Fibroblast of upper back skin (primary cell): ENCODE measurements around the gene CWC27.
A peak's percentile ranks its signal among the peaks of the same experiment; 100 is the strongest.

Experiments used
- DNase-seq: peaks from one replicate; pipeline ENCODE4 v3.0.0-alpha.2; 2013

Gene CWC27

DNA sequence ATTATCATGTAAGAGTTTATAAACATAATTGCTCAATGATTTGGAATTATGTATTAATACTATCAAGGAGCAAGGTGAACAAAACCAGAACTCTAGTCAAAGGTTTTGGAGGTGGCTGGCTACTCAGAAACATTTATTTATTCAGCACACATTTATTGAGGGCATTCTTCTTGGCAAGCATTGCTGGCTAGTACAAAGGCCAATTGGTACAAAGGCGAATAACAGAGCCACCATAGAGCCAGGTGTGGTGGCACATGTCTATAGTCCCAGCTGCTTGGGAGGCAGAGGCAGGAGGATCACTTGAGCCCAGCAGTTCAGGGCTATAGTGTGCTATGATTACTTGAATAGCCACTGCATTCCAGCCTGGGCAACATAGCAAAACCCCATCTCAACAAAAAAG lies 242.1 kb downstream of the CWC27 start:
- DNase-seq, result no peak

DNA sequence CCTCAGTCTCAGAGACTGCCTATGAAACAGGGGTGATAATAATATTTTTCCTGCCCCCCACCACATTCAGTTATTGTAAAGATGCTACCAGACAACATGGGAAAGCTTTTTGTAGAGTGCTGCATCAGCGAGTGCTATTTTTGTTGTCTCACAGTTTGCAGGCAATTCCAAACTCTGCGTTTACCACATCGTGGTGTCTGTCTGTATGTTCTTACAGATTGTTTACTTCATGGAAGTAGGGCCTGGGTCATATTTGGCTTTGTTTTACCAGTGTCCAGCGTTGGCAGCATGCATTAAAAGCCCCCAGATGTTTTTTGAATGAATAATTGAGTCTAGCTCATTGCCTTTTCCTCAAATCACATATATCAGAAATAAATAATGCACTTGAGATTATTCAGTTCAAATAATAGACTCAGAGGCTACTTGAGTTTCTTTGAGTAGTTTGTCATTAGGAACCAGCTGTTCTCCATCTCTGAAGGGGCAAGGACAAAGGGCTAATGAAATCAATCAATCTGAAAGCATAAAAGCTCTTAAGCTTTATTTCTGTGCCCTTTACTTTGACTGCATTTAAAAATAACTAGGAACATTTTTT lies 243.7 kb downstream of the CWC27 start:
- DNase-seq, result no peak

DNA sequence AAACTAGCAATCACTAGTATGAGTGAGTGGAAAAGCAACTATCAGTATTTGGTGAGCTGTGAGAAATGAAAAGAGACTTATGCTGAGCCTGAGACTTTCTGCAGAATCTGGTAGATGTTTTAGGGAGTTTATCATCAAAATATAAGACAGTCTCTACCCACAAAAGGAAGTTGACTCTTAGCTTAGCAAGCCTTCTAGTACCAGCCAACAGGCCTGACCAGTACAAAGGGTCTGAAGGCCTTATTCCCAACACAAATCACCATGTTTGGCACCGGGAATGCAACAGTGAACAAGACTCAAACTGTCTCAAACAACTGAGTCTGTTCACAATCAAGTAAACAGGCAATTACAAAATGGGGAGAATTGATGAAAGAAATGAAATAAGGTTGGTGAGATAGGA lies 244.4 kb downstream of the CWC27 start:
- DNase-seq, result peak; percentile 28

DNA sequence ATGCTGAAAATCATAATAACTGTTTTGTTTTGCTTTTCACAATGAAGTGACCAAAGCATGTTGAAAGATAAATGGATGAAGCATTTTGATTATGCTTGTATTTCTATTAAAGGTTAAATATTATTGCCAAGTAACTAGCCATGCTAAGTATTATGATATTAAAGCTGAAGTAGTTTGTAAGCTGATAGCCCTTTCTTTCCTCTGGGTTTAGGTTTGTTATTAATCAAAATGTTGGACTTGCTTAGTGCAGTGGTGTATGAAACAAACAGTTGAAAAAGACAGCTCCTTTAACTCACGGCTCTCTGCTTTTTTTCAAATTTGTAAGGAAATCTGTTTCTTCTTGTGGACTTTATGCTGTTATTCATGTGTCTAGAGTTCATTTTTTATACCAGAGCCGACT lies 246.0 kb downstream of the CWC27 start:
- no peak for DNase-seq

DNA sequence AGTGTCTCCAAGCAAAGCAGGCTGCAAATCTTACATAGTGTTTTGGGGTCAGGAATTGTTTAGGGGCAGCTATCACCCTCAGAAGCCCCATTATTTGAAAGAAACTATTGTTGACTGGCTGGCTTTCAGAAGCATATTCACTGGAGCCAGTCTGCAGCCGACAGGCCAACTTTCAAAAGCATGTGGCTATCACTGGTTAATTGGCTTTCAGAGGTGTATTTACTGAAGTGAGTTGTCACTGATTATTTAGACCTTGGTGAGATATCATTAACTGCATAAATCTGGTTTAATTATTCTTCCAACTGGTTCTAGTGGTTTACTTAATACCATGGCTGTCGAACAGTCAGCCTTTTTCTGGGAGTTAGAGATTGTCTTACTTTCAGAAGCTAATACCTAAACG lies 247.0 kb downstream of the CWC27 start:
- DNase-seq, result no peak

DNA sequence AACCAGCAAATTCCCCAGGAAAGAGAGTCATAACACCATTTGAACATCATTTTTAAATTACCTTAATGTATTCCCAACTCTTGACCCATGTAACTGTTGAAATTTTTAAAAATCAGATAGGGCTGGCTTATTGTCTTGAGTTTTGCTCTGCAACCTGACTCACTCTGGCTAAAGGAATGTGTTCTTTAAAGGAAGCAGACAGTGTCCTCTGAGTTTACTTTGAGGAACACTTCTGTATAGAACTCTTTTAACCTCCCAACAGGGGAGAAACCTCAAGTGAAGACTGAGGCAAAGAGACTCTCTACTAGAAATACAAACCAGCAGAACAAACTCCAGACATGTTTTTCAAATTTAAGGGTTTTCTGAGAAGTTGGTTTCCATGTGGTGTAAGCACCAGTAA lies 248.9 kb downstream of the CWC27 start:
- peak; percentile 58 for DNase-seq

DNA sequence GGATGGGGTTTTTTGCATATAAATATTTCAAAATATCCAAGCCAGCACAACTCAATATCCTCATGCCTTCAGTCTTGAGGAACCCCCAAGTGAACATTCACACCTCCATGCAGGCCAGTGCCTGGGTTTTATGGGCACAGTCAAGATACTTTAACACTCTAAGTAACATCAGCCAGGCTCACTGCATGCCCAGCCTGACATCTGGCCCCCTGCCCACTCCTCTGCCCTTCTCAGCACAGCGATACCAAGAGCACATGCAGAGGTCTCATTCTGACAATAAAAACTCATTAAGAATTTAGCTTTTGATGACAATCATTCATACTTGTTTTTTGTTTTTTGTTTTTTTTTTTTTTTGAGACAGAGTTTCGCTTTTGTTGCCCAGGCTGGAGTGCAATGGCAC lies 250.0 kb downstream of the CWC27 start:
- DNase-seq, result no peak

DNA sequence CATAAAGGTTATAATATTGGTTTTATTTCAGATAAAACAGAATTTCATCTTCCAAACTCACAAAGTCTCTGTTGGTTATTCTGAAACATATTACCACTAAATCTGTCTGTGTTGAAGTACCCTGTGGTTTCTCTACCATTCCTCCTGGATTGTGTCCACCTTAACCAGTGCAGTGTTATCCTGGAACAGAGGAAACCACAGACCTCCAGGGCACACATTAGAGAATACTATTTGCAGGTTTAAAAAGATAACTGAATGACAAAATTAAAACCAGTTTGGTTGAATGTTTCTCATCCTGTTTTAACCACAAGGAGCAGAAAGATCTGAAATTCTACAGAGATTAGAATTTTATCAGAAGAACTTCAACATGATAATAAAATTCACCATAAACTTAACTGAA lies 251.8 kb downstream of the CWC27 start:
- peak; percentile 92 for DNase-seq

DNA sequence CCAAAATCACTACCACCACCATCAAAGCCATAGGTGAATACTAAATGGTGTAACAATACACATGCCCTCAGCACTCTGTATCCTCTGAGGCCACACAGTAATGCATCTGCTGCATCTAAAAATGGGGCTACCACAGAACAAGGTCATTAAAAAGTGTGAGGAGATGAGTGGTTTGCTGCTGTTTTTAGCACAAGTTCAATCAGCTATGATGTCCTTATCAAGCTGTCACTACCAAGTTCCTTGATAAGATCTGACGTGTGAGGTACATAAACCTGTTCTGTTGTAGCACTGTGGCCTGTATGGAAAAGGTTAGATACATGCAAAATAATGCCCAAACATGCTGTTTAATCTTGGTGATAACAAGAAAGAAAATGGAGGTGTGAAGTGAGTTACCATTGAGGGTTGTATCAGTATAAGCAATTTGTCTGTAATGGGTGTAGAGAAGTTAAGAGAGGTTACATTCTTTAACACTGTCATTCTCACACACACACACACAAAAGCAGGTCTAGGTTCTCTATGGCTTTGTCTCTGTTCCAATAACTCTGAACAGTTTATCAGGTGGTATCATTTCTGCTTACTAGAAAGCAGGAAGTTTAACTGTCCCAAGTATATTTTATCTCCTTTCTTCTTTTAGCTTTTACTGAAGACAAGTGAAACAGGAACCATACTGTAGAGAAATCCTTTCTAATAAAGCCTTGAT lies 252.9 kb downstream of the CWC27 start:
- no peak for DNase-seq

DNA sequence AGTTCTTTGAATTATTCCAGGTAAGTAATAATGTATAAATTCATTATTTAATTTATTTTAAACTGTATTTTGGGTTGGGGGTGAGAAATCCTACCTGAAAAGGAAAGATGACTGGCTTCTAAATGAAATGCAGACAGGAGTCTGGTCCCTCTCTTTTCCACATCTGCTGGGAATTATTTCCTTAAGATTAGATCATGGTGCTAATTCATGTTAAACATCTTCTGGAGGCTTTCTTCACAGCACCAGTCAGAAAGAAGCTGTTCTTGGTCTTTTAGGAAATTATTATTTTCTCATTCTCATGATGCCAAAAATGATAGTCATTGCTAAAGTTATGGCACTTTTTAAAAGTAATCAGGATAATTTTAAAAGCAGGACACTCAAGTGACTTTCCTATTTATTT lies 254.2 kb downstream of the CWC27 start:
- DNase-seq, result peak; percentile 36

DNA sequence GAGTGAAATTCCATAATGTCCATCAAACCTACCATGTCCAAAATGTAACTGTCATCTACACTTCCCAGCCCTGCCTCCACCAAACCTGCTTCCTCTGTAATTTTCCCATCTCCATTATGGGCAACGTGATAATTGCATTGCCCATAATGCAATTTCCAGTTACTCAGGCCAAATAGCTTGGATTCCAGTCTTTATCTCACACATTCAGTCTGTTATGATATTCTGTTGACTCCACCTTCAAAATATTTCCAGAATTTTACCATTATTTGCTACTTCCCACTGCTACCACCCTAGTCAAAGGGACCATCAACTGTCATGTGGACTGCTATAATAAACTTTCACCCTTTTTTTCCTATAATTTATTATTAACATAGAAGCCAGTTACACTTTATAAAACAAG lies 256.0 kb downstream of the CWC27 start:
- no peak for DNase-seq

DNA sequence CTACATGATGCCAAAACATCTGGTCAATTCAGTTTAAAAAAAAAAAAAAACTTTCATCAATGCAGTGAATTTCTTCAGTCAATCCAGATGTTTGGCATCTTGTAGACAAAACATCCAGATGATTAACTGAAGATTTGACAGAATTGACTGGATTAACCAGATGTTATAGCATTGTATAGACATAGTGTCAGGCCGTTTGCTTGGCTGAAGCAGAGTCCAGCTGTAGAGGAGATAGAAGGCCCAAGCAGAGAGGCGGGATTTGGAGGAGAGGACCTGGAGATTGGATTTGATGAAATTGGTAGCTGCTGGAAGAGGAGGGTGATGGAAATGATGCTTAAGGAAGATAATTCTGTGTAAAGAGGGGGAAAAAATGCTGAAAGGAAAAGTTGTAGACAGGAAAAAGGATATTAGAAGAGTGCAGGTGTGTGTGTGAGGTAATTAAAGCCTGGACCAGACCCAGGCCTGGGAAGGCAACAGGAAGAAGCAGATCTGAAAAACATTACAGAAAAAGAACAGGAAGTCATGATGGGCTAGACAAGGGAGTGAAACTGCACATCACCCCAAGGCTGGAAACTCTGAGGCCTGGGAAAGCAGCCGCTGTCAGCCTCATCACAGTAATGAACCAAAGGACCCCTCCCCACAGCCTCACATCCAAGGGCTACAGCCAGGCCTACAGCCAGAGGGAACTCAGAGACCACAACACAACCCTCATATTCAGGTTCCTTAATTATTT lies 258.3 kb downstream of the CWC27 start:
- no peak for DNase-seq

DNA sequence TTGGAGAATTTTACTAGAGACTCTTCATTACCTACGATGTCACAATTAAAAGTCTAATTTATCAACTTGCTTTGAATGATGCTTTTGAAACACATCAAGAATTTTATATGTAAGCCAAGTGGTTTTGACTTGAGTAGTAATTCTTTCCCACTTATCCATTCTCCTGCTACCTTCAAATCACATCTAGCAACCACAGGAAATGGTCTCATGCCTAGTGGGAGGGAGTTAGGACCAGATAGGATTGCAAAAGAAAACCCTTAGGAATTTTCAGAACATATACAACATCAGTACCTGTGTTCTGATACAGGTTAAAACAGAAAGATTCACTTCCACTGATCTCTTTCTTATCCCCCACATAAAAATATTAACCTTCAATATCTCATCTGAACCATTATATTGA lies 260.4 kb downstream of the CWC27 start:
- DNase-seq, result peak; percentile 56

DNA sequence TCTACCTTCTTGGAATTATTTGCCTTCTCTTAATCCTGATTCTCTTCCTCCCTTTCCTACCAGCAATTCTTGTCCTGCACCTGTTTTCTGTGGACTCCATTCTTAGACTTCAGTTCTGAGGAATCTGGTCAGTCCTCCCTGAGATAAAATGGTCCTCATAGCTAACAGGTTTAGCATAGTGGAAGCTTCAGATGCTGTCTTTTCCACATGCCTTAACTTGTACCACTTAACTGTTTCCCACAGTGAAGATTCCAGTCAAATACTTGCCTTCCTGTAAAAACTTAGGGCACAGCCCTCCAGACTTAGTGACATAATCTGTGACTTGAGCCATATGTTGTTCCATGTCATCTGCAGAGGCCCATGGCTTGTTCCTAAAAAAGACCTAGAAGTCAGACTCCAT lies 261.3 kb downstream of the CWC27 start:
- no peak for DNase-seq

DNA sequence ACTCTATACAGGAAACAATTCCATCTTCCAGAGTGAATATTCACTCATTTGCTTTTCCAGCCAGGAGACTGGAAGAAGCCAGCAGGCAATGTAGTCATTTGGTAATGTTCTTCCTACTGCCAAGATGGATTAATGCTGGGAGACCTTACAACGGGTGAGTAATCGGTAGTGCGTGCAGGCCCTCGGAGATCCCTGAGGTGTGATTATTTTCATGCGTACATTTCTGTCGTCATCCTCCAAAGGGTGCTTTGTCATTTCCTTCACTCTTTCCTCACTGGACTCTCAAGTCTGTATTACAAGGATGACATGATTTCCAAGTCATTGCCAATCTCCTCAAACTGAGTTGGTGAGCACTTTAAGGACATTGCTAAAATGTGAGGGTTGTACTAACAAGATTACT lies 263.5 kb downstream of the CWC27 start:
- peak; percentile 94 for DNase-seq

DNA sequence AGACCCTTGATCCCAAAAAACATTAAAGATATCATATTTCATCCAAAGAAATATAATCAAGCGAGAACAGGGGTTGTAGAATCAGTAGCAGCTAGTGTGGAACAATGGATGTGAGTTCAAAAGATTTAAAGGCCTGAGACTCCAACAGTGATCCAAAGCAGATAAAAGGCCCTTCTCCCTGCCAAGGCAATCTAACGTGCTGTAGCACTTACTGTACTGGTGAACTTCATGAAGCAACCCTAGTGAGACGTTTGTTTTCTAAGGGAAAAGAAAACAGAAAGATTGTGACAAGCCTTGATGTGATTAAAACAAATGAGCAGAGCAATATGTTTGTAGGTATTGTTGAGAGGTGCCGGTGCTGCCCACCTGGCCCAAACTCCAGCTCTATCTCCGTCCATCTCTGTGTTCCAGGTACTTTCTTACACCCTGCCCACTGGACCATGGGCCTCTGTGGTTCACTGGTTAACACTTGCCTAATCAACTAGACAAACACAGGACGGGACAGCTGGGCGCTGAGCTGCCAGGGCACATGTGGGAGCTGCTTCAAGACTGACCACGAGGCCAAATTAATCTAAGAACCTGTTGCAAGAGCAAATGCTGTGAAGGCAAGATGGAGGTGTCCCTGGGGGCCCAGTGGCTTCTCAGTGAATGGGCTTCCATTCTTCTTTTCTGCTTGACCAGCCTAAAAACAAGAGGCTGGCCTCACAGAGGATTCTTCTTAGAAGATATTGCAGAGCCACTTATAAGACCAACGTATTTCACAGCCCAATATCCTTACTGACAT lies 265.5 kb downstream of the CWC27 start:
- no peak for DNase-seq

DNA sequence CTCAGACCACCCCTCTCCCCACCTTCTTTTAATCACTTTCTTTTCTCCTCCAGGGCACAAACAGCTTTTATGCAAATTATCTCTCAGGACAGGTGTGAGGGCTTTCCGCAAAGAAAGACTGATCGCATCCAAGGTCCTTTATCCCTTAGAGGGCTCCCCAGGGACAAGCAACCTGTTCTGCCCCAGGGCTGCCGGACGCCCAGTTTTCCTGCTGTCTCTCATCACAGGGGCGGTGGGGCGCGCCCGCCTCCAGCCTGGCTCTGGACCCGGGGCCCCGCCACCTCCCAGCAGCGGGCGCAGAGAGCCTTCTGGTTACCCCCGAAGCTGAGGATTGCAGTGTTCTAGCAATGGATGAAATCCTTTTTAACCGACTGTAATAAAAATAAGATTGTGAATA lies 266.1 kb downstream of the CWC27 start:
- no peak for DNase-seq

DNA sequence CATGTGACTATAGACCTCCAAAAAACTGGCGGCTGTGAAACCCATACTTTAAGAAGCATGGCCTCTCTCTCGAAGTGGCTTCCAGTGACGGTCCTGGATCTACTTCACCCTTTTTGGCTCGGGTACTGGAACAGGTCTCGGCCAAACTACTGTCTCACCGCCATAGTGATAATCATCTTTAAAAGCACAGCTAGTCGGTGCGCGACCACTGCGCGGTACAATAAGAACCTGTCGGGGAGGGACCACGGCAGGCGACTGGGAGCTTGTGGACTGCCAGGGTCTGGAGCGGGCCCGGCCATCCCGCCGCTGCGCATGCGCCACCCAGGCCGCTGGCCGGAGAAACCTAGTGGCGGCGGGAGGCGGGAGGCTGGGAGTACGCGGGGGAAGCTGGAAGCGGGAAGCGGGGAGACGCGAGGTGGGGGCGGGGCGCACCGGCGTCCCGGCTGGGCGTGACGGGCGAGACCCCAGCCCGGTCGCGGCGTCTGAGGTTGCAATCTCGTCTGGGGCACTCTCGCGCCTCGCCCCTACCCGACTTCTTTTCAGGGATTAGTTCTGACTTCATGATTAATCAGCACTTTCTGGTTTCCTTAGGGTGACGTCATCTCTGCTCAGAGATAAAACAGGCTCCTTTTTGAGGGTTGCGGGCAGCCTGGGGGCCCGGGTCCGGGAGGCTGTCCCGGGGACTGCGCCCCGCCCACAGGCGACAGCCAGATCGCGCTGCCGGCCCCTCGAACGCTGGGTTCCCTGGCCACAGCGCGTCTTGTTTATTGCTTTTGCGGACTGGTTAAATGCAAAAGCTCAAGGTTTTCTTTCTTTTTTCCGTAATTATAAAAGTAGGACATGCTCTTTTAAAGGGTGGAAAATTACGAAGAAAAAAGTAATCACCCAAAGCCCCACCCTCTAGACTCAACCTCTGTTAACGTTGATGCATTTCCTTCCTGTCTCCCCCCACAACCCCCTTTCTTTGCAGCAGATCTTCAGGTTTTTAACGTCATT lies 266.8 kb downstream of the CWC27 start:
- DNase-seq, result peak; percentile 95

DNA sequence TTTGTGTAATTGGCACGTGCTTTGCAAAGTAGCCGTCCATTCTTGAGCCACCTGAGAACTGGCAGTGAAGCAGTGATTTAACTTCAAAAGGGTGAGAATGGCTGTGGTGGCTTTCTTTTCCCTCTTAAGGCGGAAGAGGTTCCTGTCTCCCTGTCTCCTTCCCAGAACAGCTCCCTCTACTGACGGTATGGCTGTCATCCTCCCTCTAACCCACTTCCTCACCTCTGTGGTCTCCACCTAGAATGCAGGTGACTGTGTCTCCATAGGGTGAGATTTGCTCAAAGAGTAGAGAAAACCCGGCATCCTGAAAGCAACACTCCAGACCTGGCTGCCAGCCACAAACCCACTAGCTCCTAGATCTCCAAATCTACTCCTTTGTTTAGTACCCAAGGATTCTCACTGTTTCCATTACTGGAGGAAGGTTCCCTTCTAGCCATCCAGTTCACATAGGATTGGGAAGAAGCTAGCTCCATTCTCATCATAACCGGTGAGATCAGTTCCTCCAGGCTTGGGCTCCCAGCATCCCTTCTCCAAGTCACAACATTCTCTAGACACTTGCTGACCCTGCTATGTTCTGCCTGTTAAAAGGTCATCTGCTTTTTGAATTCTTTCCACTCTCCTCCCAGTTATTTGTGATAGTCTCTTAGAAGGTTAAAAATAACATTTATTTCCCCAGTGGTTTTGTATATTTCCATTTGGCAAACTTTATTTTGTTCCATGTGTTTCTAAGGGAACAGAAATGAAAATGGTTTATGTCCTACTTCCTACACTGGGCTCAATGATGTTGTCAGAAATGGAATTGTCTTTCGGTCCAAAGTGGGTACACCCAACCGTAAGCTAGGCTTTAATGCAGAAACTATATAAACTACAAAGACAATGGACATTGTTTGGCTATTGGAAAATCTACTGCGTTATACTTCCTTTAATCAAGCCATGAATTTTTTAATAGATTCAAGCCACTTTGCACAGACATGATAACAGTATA lies 269.4 kb downstream of the CWC27 start:
- DNase-seq, result no peak

DNA sequence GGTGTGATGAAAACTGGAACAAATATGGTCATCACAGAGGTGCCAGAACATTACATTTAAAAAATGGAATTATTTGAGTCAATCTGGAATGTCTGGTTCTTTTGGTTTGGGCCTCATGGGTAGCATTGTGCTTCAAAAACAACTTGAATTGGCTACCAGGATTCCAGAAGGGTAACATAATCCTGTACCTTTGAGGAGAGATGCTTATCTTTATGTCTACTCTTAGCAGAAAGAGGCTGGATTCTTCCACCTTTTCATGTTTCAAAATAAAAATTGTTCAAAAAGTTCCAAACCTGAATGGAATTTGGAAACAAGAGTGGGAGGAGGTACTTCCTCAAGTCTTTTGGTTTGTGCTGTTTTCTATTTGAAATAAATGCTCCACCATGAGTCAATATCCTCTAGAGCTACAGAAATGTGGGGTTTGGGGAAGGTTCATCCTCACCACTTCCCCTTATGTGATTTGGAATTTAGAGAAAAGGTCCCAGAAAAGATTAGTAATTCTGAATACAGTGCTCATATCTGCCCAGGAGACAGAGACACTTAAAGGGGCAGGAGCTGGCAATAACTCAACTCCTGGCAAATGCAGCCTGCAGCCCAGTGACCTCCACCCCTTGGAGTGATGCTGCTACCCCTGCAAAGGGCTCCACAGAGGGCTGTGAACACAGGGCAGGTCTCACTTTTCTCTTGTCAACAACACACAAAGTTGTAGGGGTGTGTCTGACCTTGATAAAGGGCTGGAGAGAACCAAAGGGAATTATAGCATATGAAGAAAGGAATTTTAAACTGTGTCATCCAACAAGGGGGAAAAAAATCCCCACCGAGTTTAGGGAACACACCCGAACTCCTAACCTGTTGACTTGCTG lies 272.8 kb downstream of the CWC27 start:
- peak; percentile 75 for DNase-seq
